GM21528 (cell line): Measurements from ENCODE around the gene DKKL1.

ENCODE experiments used
- ATAC-seq: cut with Tn5 transposase; IDR thresholded peaks from one replicate; pipeline ENCODE4 v1.9.1; 2021; ENCODE audit warnings: mild to moderate bottlenecking, moderate library complexity; ENCODE audit not compliant: unreplicated experiment, low FRiP score

The DKKL1 gene

DNA sequence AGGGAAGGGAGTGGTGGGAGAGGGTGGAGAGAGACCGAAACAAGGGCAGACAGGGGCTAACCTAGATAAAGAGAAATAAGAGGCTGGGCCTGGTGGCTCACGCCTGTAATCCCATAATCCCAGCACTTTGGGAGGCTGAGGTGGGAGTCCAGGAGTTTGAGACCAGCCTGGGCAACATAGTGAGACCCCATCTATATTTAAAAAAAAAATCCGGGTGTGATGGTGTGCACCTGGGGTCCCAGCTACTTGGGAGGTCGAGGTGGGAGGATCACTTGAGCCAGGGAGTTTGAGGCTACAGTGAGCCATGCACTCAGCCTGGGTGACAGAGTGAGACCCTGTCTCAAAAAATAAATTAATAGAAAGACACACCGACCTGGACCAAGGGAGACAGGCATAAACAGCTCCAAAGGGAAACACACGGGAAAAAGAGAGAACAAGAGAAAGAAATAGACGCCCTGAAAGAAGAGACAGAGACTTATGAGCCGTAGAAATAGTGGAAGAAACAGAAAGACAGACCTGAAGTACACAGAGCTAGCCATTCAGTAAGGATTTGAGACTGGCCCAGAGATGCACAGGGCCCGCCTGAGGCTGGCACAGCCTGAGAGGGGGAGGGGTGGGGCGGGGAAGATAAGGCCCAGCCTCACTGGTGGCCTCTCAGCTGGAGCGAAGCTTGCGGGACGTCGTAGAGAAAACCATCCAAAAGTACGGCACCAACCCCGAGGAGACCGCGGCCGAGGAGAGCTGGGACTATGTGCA, 26.2 kb upstream of the DKKL1 start:
- no peak for ATAC-seq

DNA sequence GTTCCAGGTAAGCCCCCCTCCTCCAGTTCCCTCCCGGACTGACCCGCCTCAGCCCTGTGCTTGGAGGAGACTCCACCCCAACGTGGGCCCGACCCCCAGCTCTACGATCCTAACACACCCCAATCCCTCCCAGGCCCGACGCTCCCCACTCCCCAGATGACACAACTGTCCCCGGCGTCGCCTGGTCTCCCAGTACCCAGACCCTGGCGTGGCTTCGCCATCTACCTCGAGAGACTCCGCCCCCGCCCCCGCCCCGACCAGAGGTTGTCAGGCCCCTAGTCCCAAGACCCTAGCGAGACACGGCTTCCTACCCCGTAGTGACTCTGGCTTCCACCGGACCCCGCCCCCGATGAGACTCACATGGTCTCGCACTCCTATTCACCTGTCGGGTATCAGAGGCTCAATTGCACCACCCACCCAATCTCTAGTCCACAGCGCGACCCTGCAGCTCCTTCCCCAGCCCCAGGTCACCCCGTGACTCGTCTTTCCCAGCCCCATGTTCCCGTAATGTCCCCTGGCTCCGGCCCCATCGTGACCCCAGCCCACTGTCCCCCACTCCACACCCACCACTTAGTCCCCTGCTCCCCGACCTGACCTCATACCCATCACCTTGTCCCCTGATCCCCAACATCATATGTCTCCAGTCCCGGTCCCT, 25.5 kb upstream of the DKKL1 start:
- no peak for ATAC-seq

DNA sequence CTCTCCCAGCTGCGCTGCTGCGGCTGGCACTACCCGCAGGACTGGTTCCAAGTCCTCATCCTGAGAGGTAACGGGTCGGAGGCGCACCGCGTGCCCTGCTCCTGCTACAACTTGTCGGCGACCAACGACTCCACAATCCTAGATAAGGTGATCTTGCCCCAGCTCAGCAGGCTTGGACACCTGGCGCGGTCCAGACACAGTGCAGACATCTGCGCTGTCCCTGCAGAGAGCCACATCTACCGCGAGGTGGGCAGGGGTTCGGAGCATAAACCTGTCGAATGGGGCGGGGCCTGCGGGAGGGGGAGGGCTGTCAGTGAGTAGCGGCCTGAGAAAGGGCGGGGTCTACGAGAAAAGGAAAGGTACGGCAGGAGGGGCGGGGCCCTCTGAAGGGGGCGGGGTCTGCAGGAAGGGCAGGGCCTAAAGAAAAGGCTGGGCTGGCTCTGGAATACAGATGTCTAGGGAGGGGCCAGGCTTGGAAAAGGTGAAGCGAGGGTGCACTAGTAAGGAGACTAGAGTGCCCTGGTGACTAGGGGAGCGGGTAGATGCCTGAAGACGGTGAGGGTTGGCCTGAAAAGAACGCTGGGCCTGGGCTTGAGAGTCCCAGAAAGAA, 24.9 kb upstream of the DKKL1 start:
- no peak for ATAC-seq

DNA sequence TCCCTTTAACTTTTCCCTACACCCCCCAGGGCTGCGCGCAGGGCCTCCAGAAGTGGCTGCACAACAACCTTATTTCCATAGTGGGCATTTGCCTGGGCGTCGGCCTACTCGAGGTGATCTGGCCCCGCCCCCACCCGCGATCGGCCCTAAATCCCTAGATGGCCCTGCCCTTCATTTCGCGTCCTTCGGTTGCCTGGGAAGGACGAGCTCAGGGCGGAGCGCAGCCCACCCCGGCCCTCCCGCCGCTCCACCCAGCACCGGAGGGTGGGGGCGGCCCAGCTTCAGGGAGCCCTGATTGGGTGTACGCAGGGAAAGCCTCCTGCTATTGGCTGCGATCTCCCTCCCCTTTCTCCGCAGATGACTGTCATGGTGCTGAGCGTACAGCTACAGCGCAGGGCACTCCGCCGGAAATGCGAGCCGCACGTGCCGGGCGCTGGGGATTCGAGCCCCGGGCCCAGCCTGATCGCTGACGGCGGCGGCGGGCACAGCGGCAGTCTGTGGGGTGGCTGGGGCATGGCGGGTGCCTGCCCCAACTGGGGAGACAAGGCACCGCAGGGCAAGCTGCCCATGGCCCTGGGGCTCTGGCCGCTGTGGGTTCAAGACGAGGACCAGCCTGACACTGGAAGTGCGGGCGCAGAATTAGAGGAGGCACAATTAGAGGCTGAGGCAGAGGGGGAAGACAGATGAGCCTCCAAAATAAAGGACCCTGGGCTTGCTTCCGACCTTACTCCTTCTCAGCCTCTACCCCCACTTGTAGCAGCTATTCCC, 24.2 kb upstream of the DKKL1 start:
- ATAC-seq, result no peak

DNA sequence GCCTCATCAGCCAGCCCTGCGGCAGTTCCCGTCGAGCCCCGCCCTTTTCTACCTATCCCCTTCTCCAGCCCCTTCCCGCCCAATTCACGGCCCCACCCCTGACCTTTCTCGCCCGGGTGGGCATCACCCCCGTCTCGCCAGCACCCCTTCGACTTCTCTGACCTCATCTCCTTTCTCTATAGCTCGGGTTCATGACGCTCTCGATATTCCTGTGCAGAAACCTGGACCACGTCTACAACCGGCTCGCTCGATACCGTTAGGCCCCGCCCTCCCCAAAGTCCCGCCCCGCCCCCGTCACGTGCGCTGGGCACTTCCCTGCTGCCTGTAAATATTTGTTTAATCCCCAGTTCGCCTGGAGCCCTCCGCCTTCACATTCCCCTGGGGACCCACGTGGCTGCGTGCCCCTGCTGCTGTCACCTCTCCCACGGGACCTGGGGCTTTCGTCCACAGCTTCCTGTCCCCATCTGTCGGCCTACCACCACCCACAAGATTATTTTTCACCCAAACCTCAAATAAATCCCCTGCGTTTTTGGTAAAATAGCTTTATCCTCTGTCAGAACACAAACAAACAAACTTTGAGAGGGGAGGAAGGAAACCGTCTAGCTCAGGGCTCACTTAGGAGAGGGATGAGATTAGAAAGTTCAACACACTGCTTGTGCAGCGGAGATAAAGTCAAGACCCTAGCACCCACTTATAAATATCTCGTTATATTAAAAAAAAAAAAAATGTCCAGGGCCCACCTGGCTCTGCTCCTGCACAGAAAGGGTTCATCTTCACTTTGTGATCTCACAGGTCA, 23.4 kb upstream of the DKKL1 start:
- peak; percentile 56 for ATAC-seq

DNA sequence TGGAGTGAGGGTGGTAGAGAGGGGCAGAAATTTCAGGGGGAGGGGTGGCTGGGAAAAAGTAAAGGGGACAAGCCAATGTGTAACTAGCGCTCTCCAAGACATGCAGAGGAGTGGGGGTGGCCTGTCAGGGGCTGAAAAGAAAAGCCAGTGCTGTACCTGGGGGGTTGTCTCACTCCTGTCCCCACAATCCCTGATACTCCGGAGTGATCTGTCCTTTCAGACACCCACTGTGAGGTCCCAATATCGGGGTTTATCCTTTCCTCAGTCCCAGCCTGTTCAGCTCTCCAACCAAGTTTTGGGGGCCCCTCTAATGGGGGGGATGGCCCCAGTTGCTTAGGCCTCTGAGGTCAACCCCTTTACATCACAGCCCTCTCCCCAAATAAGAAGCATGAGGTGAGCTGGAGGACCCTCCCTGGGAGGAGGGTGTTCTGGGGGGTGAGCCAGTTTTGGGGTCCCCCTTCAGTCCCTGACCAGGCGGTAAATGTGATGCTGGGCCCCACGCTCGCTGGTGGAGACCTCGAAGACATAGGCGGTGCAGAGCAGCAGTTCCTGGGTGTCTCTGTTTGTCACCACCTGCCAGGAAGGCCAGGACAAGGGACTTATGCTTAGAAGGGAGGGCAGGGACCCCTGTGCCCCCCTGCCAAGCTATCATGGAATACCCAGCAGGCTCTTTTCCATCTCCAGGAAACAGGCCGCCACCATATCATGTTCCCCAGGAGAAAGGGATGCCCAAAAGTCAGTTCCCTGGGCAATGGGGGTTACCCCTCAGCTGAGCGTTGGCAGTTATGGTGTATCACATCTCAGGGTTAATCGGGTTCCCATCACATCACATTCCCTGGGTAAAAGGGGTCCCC, 22.6 kb upstream of the DKKL1 start:
- ATAC-seq, result no peak

DNA sequence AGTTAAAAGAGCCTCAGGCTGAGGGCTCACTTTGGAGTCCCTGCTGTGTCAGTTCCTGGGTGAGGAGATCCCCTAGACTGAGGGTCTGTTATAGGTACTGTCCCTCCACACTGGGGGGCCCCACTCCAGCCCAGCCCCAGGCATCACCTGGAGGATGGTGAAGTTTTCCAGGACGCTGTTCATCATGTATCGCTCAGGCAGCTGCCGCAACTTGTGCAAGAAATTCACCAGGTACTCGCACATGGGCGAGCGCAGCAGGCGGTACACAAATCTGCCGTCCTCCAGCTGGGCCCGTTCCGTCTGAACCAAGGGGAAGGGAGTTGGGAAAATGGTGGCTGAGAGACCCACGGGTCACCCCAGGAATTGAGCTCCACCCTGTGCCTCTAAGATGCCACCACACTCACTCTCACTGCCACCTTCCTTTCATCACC, 21.4 kb upstream of the DKKL1 start:
- no peak for ATAC-seq

DNA sequence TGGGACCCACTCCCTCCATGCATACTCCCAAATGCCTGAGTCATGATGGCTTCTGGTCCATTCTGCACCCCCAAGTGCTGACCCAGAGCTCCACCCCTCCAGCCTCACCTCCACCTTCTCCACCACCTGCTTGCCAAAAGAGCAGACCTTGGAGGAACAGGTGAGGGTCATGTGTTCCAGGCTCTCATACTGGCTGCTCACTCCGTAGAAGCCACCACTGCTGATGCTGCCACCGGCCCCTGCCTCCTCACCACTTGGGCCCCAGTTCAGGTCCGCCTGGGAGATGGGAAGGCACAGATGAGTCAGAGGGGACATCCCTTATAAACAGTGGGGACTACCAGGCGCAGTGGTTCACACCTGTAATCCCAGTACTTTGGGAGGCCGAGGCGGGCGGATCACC, 20.6 kb upstream of the DKKL1 start:
- ATAC-seq, result no peak

DNA sequence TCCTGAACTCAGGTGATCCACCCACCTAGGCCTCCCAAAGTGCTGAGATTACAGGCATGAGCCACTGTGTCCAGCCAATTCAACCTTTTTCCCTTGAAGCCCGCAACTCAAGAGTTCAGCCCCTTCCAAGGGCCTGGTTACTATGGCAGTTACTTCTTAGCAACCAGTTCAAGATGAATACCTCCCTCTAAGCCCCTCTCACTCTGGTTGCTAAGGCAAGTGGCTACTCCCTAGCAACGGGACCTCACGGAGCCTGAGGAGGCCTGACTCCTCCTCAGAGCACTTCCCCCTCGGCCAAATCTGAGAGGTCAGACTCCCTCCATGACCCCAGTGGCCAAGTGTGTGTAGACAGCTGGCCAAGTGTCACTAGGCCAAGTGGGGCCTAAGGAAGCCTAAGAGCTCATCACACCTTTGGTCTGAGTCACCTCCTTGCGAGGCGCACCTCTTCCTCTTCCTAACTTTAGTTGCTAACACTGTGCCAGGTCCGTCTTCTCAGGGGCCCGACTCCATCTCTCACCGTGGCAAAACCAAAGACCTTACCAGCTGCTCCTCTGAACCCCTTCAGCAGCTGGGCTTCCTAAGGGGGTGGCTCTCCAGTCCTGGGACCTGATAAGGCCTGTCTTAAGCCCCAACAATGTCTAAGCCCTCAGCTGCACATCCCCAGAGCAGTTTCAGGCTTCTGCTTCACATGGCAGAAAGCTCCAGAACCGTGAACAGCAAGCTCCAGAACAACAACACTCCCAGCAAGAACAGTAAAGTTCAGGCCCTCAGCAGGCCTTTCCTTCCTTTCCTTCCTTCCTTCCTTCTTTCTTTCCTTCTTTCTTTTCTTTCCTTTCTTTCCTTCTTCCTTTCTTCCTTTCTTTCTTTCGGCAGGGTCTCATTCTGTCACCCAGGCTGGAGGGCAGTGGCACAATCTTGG, 18.9 kb upstream of the DKKL1 start:
- no peak for ATAC-seq

DNA sequence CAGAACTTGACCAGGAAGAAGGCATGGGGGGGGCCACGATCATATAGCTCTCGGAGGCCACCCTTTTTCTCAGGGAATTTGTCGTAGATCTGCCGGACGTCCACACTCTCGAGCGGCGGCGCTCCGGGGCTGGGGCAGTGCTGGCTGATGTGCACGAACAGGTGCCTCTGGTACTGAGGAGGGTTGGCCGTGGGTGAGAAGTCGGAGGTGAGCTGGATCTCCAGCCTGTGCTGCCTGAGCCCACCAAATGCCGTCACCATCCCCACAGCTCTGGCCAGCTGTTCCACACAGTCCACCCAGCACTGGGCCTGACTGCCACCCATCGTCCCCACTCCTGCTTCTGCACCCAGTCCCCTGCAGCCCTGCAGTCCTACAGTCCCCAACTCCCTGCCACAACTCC, 16.5 kb upstream of the DKKL1 start:
- no peak for ATAC-seq

DNA sequence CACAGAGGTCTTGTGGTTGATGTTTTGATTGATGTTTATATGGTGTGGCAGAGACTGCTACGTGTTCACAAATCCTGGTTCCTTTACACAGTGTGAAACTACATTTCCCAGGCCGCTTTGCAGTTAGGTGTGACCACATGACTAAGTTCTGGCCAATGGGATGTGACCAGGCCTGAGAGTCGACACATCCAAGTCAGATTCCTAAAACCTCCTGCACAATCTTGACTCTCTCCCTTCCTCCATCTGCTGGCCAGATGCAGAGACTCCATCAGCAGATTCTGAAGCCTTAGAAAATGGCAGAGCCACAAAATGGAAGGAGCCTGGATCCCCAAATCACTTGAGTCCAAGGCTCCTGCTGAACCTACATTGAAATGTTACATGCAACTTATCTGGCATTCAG, 15.8 kb upstream of the DKKL1 start:
- no peak for ATAC-seq

DNA sequence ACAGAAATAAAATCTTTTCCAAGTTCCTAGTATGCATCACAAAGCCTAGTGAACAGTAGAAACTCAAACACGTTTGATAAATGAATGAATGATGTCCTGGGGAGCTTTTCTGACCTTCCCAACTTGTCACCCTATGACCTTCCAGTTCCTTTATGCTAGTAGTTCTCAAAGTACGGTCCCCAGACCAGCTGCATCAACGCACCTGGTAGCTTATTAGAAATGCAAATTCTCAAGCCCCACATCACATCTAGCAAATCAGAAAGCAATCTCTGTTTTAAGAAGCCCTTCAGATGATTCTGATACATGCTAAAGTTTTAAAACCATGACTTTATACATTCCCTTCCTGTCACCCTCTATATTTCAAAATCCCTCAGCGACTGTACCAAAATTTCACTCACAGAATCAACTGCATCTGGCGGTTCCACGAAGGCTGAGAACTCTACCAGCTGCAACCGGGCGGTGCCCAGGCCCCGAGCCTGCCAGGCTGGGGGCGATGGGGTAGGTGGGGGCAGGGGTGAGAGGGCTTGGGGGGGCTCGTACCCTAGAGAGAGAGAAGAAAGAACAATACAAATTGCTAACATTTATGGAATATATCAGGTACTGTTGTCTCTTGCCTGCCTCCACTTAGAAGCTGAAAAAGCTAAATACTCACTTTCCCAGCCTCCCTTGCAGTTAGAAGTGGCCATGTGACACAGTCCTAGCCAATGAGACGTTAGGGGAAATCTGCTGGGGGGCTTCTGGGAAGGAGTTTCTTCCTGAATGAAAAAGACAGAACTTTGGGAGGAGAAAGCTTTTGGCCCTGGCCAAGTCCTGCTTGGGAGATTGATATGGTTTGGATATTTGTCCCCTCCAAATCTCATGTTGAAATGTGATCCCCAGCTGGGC, 15.1 kb upstream of the DKKL1 start:
- ATAC-seq, result no peak

DNA sequence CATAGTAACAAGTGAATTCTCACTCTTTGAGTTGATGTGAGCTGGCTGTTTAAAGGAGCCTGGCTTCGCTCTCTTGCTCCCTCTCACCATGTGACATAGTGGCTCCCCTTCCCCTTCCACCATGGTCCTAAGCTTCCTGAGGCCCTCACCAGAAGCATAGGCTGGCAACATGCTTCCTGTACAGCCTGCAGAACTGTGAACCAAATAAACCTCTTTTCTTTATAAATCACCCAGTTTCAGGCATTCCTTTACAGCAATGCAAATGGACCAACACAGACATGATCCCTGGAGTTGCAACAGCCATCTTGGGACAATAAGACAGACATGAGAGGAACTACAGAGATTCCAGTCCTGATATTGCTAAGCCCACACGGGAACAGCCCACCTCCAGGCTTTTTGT, 14.1 kb upstream of the DKKL1 start:
- no peak for ATAC-seq

DNA sequence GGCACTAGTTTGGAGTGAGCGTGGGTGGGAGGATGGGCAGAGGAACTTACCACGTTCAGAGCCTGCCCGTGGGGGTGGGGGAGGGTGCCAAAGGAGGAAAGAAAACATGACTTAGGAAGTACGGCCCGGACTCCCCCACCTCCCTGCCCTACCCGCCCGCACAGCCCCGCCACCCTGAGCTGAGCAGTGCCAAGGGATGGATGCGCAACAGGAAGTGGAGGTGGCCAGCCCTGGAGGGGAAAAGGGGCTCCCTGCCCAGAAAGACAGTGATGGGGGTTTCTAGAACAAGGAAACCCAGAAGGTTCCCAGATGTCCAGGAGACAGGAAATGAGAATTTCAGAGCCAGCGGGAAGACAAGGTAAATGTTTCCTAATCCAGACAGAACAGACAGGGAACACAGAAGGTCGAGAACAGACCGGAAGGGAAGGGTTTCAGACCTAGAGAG, 7.7 kb upstream of the DKKL1 start:
- no peak for ATAC-seq

DNA sequence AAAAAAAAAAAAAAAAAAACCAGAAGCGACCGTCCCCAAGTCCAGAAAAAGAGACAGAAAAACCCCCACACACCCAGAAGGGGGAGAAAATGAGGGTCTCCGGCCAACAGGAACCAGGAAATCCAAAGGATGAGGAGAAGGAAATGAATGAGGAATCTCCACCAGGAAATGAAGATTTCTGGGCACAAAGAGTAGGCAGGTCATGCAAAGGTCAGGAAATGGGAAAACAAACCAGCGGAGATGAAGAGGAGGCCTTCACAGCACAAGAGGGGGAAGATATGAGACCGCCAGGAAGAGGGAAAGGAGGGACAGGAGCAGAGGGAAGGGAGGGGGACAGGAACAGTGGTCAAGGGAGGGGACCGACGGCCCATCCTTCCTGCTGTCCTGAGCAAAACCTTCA, 7.3 kb upstream of the DKKL1 start:
- ATAC-seq, result no peak

DNA sequence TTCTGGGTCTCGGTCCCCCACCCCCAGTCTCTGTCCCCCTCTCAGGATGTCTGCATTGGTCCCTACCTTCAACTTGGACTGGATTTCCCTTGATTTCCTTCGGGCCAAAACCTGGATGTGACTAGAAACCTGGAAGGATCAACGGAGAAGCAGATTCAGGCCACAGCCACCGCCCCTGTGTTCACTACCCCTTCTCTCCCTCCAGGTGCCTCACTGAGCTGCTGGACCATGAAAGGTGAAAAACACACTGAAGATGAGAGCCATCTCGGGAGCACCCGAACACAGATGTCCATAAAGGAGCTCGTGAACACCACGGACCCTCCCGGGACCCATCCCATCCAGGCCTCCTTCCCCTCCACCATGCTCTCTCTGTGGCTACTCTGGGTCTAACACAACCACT, 6.5 kb upstream of the DKKL1 start:
- no peak for ATAC-seq
